Transverse colon (tissue), 3 donors: ENCODE measurements around the gene ZMIZ1.

ENCODE experiments used
- POLR2A ChIP-seq: fragments of 450-650 bp; IDR thresholded peaks from one replicate; pipeline ENCODE4 v1.6.1; 2016; ENCODE audit warnings: antibody characterized with exemption, mild to moderate bottlenecking, moderate library complexity
- TF ChIP-seq, protein P1 (sequence below), 5 experiments: fragments of 200-600 bp in 3 of 5; fragments of 450-650 bp in 2 of 5; sonication (generic) in 3 of 5; IDR thresholded peaks; 1 replicate in 2 of 5; 2 replicates in 3 of 5; pipeline ENCODE4 v1.5.1; 2016 to 2017; ENCODE audit warnings: antibody characterized with exemption in 5 of 5, inconsistent platforms in 3 of 5, mild to moderate bottlenecking in 2 of 5, moderate library complexity in 1 of 5

DNA sequence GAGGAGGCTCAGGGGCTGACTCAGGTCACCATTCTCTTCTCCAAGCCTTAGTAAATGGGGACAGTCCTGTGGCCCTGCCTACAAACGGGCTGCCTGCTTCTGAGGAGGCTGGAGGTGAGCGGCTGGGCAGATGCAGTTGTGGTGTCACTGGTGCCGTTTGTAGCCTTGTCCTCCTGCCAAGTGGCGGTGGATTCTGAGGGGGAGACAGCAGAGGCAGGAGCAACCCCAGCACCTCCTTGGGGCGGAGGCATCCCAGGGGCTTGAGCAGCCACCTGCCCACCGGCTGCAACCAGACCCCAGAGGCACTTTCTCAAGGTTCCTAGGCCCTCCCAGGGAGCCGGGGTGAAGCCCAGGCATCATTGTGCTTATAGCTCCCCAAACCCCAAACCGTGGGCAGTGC is 112.5 kb downstream of the ZMIZ1 start:
- TF ChIP-seq, protein P1, sequence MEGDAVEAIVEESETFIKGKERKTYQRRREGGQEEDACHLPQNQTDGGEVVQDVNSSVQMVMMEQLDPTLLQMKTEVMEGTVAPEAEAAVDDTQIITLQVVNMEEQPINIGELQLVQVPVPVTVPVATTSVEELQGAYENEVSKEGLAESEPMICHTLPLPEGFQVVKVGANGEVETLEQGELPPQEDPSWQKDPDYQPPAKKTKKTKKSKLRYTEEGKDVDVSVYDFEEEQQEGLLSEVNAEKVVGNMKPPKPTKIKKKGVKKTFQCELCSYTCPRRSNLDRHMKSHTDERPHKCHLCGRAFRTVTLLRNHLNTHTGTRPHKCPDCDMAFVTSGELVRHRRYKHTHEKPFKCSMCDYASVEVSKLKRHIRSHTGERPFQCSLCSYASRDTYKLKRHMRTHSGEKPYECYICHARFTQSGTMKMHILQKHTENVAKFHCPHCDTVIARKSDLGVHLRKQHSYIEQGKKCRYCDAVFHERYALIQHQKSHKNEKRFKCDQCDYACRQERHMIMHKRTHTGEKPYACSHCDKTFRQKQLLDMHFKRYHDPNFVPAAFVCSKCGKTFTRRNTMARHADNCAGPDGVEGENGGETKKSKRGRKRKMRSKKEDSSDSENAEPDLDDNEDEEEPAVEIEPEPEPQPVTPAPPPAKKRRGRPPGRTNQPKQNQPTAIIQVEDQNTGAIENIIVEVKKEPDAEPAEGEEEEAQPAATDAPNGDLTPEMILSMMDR (IDR thresholded peaks at IDR 0.05): no peak
- no peak for TF ChIP-seq POLR2A
